Mononuclear cell (primary cell): ENCODE data around the gene MUC13. TPM values are rescaled to one million over a fixed set of nuclear protein-coding genes. Genes with fewer than 3 reads are reported as not detected.
A peak's percentile ranks its signal among the peaks of the same experiment; 100 is the strongest.

Experiments used
- H3K27me3 ChIP-seq: 2 replicates; pipeline ENCODE4 v1.6.0; 2011; ENCODE audit warnings: low read length, control low read depth; ENCODE audit not compliant: insufficient read depth
- H3K4me1 ChIP-seq: 2 replicates; pipeline ENCODE4 v1.5.1; 2011; ENCODE audit warnings: mild to moderate bottlenecking, low read length, control low read depth; ENCODE audit not compliant: insufficient read depth
- H3K4me3 ChIP-seq: 2 replicates; pipeline ENCODE4 v1.5.1; 2011; ENCODE audit warnings: mild to moderate bottlenecking, low read length, moderate library complexity
- H3K9me3 ChIP-seq: 2 replicates; pipeline ENCODE4 v1.5.1; 2011; ENCODE audit warnings: low read depth, mild to moderate bottlenecking, control low read depth, low read length
- total RNA-seq: library from RNA; depleted of rRNA; stranded (reverse); fragments of >200 nt; gene quantifications from one replicate; pipeline ENCODE4 v1.2.3, GENCODE V29; 2012

The MUC13 gene
- total RNA-seq, 1 donor = under 0.01 TPM

GRCh38 chr3:124896824-124897526 is 37.6 kb downstream of the MUC13 start:
- Histone ChIP-seq H3K4me3 (no peak overlapping the region), H3K9me3 (no peaks in the 10 kb centered on the region), H3K4me1 (peaks cover 6% of the 10 kb centered on the region)

DNA sequence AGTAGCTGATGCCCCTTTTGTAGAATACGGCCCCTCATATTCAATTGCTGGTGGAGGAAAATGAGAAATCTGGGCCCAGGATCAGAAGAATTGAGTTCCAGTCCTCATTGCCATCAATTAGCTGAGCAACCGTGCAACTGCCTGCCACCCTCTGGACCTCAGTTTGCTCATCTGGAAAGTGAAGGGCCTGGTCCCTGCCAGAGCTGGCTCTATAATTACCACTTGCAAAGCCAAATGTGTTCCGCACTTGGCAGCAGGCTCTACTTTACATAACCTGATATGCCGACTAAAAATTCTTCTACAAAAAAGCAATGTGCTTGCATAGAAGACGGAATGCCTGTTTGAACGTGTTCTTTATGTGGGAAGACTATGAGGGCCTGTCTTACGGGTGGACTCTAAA is 38.8 kb downstream of the MUC13 start:
- no peaks in the 10 kb centered on the region for H3K27me3 ChIP-seq
- H3K4me1 ChIP-seq = no peaks in the 10 kb centered on the region
- H3K9me3 ChIP-seq = no peaks in the 10 kb centered on the region
- H3K4me3 ChIP-seq = no peak overlapping the region

More at GRCh38 chr3:124896824-124897526, 37.6 kb downstream of the MUC13 start:
- no peaks in the 10 kb centered on the region for H3K27me3 ChIP-seq

DNA sequence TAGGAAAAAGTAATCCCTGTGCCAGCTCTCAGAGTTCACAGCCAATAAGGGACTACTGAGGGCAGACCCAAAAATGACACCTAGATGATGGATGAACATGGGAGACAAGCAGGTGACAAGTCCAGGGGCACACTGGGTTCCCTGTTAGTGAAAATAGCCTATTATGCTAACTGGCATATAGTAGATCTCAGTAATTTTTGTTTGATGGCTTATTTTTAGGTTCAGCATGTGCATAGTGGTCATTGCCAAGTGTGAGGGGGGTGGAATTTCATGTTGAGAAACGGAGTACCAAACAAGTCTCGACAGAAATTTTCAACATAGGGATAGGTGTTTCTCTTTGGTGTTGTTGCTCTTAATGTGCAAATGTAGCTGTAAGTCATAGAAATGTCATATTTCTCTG is 41.0 kb downstream of the MUC13 start:
- no peaks in the 10 kb centered on the region for H3K9me3 ChIP-seq
- peaks cover 6% of the 10 kb centered on the region for H3K27me3 ChIP-seq
- H3K4me3 ChIP-seq = no peak overlapping the region
- H3K4me1 ChIP-seq = no peaks in the 10 kb centered on the region

DNA sequence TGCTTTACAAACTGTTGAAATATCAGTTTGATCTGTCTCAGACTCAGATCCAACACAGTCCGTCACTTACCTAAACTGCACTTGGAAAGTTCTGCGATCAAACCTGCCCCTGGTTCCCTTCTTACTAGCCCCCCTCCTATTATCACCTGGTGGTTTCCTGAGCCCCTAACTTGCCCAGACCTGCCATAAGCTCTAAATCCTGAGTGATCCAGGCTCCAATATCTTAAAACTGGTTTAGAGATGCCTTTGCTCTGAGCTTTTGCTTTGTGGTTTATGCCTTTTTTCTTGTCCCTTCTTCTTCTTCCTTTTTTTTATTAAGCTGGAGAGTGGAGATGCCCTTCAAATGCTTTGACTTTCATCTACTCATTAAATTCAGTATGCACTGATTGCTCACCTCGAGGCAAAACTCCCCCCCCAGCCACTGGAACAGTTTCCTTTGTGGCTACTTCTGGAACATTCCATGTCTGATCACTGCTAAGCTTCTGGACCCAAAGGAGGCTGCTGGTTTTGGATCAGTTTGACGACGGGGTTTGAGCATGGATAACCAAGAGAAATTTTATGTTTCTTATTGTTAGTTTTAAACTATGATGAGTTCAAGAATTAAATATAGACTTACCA is 43.9 kb downstream of the MUC13 start:
- Histone ChIP-seq H3K27me3 (peaks cover 24% of the 10 kb centered on the region), H3K4me3 (no peak overlapping the region), H3K9me3 (no peaks in the 10 kb centered on the region), H3K4me1 (peaks cover 9% of the 10 kb centered on the region)

GRCh38 chr3:124888482-124889441 is 45.8 kb downstream of the MUC13 start:
- Histone ChIP-seq H3K4me3 (no peak overlapping the region), H3K4me1 (peaks cover 9% of the 10 kb centered on the region), H3K27me3 (peaks cover 39% of the 10 kb centered on the region), H3K9me3 (no peaks in the 10 kb centered on the region)

- H3K27me3 ChIP-seq = peaks cover 45% of the 10 kb centered on the region
- H3K4me3 ChIP-seq = no peak overlapping the region
- peaks cover 9% of the 10 kb centered on the region for H3K4me1 ChIP-seq
- H3K9me3 ChIP-seq = no peaks in the 10 kb centered on the region
Measured at GRCh38 chr3:124887932-124888298, 46.6 kb downstream of the MUC13 start.

- H3K9me3 ChIP-seq = no peaks in the 10 kb centered on the region
- H3K4me3 ChIP-seq = peak within 1 kb of the TSS; percentile 33
- H3K4me1 ChIP-seq = peaks cover 9% of the 10 kb centered on the region
- H3K27me3 ChIP-seq = peaks cover 45% of the 10 kb centered on the region
Measured at GRCh38 chr3:124887177-124887931, 47.2 kb downstream of the MUC13 start, which contains the start of gene ITGB5. Gene ITGB5, minus strand, starts transcription at chr3:124887365. Its CDS starts 365 bp downstream, at chr3:124887000.

DNA sequence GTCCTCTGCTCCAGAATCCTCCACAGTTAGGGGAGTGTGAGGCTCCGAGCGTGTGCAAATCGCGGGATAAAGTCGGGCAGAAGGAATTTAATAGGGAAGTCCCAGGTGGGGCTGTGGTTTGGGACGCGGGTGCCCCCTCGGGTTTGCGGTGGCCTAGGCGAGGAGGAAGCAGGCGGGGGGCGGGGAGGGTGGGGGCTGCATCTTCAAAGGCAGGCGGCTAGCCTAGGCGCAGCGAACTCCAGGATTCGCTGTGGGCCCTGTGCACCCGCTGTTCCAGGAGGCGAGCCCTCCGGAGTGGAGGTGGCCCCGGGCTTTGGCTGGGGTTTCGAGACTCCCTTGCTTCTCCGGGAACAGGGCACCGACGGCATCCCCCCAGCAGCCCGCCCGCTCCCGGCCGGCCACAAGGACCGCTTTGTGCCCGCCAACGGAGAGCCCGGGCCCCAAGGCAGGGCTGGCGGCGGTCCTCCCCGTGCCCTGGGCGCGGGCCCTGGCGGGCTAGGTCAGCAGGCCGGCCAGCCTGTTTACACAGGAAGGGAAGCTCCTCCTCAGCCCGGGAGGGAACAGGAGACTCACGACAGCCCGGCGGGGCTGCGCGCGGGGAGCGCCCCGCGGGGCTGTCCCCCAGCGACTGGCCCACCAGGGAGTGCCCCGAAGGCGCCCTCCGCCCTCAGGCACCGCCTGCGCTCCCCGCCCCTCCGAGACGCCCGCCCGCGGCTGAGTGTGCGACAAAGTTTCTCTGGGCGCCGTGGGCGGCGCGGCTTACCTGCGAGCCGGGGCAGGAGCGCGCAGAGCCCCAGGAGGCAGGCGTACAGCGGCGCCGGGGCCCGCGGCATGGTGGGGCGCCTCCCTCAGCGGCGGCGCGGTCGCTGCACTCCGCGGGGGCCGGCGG is 48.1 kb downstream of the MUC13 start:
- peaks cover 9% of the 10 kb centered on the region for H3K4me1 ChIP-seq
- H3K9me3 ChIP-seq = no peaks in the 10 kb centered on the region
- peak overlapping the region; percentile 16 for H3K4me3 ChIP-seq
- peaks cover 45% of the 10 kb centered on the region for H3K27me3 ChIP-seq

GRCh38 chr3:124885466-124886167 is 48.9 kb downstream of the MUC13 start:
- no peaks in the 10 kb centered on the region for H3K9me3 ChIP-seq
- no peak overlapping the region for H3K4me3 ChIP-seq
- H3K27me3 ChIP-seq = peaks cover 45% of the 10 kb centered on the region
- H3K4me1 ChIP-seq = peaks cover 9% of the 10 kb centered on the region

DNA sequence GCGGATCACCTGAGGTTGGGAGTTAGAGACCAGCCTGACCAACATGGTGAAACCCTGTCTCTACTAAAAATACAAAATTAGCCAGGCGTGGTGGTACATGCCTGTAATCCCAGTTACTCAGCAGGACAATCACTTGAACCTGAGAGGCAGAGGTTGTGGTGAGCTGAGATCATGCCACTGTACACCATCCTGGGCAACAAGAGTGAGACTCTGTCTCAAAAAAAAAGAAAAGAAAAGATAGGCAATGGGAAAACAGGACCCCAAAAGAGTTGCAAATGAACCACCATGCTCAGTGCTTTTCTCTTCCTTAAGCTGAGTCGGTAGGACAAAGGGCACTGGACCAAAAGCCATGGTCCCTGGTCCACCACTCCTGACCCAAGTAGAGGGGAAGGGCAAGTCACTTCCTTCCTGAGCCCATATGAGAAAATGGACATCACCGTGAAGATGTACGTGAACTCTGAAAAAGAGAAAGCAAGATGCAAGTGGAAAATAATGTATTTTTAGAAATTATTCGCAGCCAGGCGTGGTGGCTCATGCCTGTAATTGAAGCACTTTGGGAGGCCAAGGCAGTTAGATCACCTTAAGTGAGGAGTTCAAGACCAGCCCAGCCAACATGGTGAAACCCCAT is 50.0 kb downstream of the MUC13 start:
- H3K27me3 ChIP-seq = peaks cover 45% of the 10 kb centered on the region
- no peaks in the 10 kb centered on the region for H3K9me3 ChIP-seq
- no peak overlapping the region for H3K4me3 ChIP-seq
- peaks cover 9% of the 10 kb centered on the region for H3K4me1 ChIP-seq

GRCh38 chr3:124883766-124884473 is 50.6 kb downstream of the MUC13 start:
- H3K27me3 ChIP-seq = peaks cover 43% of the 10 kb centered on the region

DNA sequence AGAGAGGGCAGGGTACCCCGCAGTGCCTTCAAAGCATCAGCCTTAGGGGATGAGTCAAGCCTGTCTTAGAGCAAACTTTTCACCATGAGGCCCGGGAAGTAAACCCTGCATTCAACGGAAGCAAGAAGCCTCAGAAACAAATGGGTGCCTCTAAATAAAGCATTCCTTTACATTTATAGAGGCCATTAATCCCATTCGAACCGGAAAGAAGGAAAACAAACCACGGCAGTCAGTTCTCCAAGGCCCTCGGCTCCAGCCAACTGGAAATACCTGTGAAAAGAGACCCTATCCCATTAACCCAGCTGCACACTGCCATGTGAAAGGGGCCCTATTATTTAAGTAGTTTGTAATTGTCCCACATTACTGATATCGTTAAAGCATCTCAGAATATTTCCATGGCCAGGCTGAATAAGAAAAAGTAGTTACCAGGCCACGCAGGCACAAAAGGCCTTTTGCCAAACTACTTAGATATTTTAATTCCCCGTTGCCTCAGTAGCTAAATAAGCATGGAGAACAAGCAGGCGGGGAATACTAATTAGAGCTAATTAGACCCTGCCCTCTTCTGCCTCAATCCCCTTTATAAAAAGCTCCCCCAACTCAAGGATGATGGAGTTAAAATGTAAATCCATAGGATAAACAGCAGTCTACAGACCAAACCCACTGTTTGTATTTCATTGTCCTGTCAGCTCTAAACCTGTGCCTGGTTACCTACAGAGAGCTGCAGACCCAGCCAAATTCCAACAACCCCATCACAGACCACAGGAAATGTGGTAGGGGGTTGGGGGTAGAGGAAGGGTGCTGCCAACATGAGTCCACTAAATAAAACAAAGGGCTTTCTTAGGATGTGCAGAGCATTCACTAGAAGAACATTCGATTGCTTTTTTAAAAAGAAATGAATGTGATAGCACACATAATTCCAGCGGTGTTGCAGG is 51.5 kb downstream of the MUC13 start:
- no peak overlapping the region for H3K4me3 ChIP-seq
- peaks cover 22% of the 10 kb centered on the region for H3K4me1 ChIP-seq
- no peaks in the 10 kb centered on the region for H3K9me3 ChIP-seq
- peaks cover 35% of the 10 kb centered on the region for H3K27me3 ChIP-seq

More at GRCh38 chr3:124883766-124884473, 50.6 kb downstream of the MUC13 start:
- H3K4me3 ChIP-seq = no peak overlapping the region
- H3K9me3 ChIP-seq = no peaks in the 10 kb centered on the region
- H3K4me1 ChIP-seq = peaks cover 14% of the 10 kb centered on the region
